GM18517 (cell line): ENCODE results near the gene GBA3.

Experiments
- ATAC-seq: cut with Tn5 transposase; IDR thresholded peaks from one replicate; pipeline ENCODE4 v1.9.1; 2021; ENCODE audit warnings: mild to moderate bottlenecking, moderate library complexity; ENCODE audit not compliant: unreplicated experiment

Gene GBA3

DNA sequence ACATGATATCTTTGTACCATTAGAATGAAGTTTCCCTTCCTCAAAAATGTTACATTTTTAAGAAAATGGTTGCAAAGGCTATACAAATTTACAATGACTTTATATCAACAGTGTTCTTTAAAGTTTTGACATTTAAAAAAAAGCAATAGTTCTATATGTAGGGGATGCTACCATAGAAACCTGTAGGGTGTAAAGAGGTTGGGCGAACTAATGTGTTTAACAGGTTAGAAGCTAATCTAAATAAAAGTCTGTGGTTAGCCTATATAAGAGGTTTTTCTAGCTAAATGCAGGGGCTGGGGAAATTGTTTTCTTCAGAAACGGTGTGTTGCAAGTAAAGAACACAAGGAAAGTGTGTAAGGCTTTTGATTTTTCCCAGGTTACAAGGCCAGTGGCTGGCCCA lies 73.3 kb downstream of the GBA3 start:
- no peak for ATAC-seq

DNA sequence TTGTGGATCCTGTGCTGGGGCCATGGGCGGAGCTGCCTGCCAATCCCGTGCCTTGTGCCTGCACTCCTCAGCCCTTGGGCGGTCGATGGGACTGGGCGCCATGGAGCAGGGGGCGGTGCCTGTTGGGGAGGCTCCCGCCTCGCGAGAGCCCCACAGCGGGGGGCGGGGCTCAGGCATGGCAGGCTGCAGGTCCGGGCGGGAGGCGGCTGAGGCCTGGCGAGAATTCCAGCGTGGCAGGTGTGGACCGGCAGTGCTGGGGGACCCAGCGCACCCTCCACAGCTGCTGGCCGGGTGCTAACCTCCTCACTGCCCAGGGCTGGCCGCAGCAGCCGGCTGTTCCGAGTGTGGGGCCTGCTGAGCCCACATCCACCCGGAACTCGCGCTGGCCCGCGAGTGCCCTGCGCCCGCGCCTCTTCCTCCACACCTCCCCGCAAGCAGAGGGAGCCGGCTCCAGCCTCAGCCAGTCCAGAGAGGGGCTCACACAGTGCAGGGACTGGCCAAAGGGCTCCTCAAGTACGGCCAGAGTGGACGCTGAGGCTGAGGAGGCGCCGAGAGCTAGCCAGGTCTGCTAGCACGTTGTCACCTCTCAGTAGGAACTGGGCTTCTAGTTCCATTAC lies 85.9 kb downstream of the GBA3 start:
- ATAC-seq: no peak

DNA sequence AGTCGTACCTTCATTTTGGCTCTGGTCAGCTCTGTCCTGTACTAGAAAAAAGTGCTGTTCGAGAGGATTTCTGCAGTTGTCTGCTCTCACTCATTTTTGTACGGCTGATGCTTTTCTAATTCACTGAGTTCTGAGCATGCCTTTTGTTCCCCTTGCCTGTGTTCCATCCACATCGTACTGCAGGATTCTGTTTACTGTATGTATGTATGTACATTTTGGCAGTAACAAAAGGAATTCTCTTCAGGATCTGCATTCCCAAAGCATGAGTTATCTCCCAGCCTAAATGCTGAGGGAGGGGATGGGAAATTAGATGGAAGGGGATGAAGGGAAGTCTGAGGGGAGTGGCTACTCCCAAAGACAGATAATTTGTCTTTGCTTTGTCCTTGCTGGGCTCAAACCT lies 87.6 kb downstream of the GBA3 start:
- ATAC-seq: no peak

DNA sequence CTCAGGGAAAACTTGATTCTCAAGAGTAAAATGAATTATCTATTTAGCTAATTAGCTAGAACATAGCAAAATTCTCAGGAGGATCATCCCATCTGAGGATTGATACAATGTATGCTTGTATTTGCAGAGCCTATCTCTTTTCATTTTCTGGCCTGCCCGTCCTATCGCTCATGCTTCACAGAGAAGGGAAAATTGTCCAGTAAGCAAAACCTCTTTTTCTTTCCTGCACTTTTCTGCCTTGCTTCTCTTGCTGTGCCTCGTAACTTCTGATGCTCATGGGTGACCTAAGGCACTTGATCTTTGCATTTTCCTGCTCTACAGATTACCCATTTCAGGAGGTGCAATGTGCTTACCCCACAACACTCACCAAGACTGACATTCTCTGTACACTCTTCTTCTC lies 88.1 kb downstream of the GBA3 start:
- no peak for ATAC-seq

- ATAC-seq: no peak
These were observed 95.1 kb downstream of the GBA3 start for GRCh38 chr4:22787753-22788375.

- ATAC-seq: no peak
These were observed 97.9 kb downstream of the GBA3 start for GRCh38 chr4:22790631-22791030.

- no peak for ATAC-seq
These were observed 102.0 kb downstream of the GBA3 start for GRCh38 chr4:22794732-22795131.

GRCh38 chr4:22801391-22801790 lies 108.7 kb downstream of the GBA3 start:
- no peak for ATAC-seq

GRCh38 chr4:22802876-22803275 lies 110.1 kb downstream of the GBA3 start:
- no peak for ATAC-seq

DNA sequence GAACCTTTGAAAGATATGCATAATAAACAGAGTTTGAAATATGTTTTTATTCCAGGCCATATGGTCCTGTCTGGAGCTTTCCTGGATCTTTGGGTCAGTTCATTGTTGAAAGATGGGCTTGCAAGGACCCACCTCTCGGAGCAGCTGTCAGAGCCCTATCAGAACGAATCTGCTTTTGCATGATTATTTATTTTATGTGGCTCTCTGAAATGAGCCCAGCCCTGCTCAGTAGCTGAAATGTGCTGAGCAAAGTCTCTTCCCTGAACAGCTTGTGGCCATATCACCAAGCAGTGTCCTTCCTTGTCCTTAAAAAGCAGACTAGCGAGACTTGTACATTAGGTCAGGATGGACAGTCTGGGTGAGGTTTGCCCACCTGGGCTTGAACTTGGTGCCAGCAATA lies 110.8 kb downstream of the GBA3 start:
- no peak for ATAC-seq

DNA sequence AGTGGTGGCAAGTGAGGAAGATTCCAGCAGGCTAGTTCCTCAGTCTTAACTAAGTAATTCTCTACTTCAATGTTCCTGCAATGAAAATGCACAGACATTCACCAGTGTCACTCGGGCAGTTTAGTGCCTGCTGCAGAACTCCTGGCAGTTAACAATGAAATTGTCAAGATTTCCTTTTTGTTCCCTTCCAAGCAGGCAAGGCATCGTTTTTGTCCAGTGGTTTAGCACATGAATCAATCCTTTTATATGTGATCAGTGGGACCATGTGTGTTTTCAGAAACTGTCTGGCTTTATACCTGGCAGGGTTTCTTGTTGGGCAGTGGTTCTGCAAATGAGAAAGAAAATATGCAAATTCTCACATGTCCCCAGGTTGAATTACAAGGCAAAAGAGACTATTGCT lies 122.2 kb downstream of the GBA3 start:
- no peak for ATAC-seq

DNA sequence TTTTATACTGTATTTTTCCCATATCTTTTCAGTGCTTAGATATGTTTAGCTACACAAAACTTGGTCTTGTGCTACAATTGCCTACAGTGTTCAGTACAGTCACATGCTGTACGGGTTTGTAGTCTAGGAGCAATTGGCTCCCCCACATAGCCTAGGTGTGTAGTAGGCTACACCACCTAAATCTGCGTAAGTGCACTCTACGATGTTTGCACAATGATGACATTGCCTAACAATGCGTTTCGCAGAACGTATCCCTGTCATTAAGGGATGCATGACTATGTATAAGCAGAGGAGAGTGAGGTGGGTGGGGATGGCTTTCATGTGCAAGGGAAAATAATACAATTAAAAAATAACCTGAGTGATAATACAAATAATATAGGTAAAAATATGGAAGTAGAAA lies 131.4 kb downstream of the GBA3 start:
- ATAC-seq: no peak

- ATAC-seq: no peak
These were observed 149.8 kb downstream of the GBA3 start for GRCh38 chr4:22842360-22843018.

DNA sequence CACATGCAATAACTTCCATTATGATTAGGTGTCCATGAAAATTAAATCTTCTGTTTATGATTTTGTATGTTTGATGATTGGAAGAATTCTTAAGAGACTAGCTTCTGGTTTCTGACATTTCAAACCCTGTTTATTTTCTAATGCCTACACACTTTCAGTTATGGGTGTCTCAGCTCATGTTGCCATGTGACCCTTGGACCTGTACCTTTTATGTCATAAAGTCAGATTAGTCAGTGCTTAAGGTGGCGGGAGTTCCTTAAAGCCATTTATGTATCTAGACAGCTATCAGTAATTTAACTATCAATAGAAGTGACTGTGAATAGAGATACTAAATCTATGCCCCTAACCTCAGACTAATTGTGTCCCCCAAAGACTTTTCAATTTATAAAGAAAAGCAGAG lies 155.6 kb downstream of the GBA3 start:
- ATAC-seq: no peak

- no peak for ATAC-seq
These were observed 157.3 kb downstream of the GBA3 start for GRCh38 chr4:22850055-22850454.

GRCh38 chr4:22850630-22851029 lies 157.9 kb downstream of the GBA3 start:
- ATAC-seq: no peak

- no peak for ATAC-seq
These were observed 164.7 kb downstream of the GBA3 start for GRCh38 chr4:22857411-22857810.

DNA sequence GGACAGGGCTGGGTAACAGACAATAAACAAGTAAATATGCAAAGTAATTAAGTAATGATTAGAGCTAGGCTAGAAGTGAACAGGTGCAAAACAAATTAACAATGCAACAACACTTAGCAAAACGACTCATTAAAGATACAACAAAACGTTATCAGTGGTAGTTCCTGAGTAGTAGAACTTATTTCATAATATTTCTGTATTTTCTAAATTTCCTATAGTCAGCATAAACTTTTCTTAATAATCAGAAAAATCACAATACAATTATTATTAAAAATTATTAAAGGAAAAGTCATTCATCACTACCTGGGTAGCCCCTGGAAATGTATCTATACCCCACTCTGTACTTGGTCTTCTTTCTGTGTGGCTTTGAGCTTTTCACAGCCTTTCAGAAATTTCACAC lies 166.6 kb downstream of the GBA3 start:
- ATAC-seq: no peak
